ENCODE data around the gene EPHA3.

EPHA3 gene

DNA sequence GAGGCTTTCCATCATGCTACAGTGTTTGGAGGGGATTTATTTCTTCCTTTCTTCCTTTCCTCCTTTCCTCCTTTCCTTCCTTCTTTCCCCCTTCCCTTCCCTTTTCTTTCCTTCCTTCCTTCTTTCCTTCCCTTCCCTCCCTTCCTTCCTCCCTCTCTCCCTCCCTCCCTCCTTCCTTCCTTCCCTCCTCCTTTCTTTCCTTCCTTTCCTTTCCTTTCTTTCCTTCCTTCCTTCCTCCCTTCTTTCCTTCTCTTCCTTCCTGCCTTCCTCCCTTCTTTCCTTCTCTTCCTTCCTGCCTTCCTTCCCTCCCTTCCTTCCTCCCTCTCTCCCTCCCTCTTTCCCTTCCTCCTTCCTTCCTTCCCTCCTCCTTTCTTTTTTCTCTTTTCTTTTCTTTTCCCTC lies 127.2 kb downstream of the EPHA3 start:
- no peak for DNase-seq

DNA sequence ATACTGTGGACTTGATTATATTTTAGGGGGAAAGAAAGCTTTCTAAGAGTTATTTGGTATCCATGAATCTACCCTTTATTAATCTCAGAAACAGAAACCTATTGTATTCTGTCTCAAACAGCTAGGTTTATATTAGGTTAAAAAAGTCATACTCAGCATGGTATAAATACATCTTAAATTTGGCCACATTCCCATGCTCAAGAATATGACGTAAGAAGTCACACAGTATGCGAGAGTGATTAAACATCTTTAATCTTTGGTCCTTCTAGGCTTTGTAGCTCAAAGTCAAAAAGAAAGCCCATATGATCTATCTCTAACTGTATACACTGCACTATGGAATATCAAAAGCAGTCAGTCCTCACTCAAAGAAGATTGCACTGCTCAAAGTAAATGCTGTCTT lies 131.4 kb downstream of the EPHA3 start:
- no peak for DNase-seq

DNA sequence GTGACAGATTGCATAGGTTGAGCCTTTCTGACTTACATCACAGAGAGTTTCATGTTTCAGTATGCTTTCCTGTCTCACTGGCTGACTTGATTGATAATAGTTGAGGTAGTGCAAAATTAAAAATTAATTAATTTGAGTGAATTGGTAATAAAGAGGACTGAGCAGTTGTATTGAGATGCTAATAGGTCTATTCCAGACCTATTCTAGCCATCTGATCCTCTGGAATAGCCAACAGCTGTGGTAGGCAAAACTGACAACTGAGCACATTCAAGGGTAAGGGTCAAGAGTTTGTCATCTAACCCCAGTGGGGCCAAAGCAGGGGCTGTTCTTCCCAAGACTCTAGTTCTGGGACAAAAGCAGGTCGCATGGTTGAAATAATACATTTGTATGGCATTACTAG lies 132.4 kb downstream of the EPHA3 start:
- DNase-seq, result no peak

DNA sequence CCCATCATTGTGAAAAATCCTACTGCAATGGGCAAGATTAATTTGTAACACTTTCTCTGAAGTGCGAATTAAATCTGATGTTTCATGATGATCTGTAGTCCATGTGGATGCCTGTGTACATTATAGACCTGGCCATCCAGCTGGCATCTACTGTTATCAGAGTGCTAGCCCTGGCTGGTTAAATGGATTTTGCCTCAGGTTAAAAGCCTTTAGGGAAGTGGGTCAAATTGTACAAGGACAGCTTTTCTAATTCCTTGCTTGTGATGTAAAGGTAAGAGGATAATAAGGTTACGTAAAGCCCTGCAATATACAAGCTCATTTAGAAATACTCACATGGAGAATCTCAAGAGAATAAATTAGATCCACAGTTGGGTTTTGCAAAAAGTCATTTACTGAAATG lies 138.2 kb downstream of the EPHA3 start:
- DNase-seq, result no peak

DNA sequence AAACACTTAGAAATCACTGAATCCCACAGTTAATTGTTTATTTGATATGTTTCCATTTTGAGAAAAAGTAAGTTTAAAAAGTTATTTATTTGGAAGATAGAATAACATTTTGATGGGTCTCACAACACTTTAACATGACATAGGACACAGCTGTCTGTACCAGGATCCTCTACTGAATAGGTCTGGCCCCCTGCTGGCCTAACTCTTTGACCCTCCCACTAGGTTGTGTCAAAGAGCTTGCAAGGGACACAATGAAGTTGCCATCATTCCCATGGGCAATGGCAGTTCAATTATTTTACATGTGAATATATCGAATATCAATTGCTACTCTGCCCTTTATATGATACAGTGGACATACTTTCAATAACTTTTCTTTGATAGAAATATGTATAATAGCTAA lies 138.9 kb downstream of the EPHA3 start:
- no peak for DNase-seq

DNA sequence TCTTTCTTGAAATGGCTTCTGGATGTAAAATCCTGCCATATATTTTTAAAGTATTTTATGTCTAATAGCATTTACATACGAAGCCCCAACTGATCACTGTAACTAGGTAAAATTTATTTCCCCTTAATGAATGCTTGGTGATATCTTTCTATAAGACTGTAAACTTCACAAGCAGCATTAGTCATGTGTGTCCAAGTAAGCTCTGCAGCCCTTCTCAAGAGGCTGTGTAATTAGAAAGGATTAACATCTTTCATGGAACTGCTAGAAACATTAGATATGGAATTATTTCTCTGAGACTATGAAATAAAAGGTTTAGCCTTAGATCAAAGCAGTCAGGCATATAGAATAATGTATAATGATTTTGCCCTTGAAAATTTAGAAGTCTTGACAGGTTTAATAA lies 143.3 kb downstream of the EPHA3 start:
- no peak for DNase-seq

DNA sequence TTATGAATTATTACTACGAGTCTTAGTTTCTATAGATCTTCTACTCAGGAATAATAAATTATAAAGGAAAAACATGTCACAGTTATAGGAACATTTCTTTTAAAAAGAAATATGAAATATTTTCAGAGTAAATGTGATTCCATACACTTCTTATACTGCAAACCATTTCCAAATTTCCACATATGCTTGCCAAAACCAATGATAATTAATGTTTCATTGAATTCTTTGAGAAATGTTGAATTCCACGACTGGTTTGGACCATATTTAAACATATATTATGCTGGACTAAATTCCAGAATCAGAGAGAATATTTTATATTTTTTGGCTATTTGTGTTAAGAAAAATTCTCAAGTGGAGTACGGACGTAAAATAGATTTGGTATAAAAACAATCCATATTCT lies 144.6 kb downstream of the EPHA3 start:
- DNase-seq, result no peak

DNA sequence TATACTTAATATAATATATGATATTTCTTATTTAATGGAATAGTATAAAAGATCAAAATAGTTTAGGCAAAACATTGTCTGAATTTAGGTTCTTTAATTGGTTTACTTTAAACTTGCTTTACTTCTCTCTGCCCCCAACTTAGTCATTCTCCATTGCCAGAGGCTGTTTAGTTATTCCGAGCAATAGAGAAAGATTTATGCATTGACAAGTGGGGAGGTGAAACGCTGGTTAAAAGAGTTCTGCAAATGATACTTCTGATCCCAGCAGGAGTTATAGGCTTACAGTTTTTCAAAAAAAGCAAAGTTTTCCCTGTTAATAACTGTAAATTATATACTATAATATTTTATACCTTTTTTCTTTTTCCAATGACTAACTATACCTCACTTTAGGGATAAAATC lies 145.4 kb downstream of the EPHA3 start:
- no peak for DNase-seq

DNA sequence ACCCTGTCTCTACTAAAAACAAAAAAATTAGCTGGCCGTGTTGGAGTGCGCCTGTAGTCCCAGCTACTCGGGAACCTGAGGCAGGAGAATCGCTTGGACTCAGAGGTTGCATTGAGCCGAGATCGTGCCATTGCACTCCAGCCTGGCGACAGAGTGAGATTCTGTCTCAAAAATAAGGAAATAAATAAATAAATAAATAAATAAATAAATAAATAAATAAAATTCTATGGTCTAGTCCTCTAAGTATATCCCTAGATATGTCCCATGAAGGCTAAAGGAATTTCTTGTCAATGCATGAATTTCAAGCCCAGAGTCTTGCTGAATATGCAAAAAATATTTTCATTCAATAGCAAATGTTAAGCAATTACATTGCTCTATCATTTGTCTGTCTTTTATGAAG lies 149.0 kb downstream of the EPHA3 start:
- DNase-seq, result no peak

DNA sequence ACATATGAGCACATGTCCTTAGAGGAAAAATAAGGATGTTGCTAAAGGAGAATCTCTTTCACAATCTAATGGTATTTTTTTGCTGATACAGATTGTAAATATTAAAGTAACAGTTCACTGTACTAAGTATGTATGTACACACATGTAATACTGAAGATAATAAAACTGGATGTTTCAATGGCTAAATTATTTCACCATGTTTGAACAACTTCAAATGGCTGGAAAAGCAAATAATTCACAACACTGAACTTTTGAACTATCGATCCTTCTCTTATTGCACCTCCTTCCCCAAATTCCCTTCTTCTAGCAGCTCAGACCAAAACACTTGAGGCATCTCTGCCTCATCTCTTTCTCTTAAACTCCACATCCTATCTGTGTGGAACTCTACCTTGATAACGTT lies 149.5 kb downstream of the EPHA3 start:
- no peak for DNase-seq

DNA sequence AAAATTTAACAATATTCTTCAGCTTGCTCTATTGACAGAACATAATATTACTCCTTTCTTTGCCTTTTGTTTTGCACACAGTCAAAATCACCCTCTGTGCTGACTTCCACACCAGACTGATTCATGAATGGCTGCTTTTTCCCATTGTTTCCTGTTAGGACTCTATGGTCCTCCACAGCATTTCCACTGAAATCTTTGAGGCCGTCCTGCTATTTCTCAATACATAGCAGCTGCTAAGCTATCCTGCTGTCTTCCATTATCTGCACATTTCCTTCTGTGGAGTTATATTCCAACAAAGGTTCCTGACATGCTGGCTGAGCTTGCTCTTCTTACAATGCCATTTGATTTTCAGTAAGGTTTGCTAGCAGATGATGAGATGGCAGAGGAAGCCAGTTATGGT lies 153.3 kb downstream of the EPHA3 start:
- no peak for DNase-seq

DNA sequence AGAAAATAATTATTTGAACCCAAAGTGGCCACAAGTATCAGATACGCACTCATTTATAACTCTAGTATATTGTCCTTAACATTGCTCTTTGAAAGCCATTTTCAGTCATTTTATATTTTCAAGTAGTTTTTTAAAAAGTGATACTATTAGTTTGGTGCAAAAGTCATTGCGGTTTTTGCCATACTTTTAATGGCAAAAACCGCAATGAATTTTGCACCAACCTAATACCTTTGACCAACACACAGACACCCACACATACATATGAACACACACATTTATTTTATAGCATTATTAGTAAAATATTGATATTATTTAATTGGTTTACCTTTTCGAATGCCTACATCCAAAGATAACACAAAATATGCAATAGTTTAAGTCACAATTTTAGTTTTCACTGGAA lies 154.3 kb downstream of the EPHA3 start:
- DNase-seq, result no peak

DNA sequence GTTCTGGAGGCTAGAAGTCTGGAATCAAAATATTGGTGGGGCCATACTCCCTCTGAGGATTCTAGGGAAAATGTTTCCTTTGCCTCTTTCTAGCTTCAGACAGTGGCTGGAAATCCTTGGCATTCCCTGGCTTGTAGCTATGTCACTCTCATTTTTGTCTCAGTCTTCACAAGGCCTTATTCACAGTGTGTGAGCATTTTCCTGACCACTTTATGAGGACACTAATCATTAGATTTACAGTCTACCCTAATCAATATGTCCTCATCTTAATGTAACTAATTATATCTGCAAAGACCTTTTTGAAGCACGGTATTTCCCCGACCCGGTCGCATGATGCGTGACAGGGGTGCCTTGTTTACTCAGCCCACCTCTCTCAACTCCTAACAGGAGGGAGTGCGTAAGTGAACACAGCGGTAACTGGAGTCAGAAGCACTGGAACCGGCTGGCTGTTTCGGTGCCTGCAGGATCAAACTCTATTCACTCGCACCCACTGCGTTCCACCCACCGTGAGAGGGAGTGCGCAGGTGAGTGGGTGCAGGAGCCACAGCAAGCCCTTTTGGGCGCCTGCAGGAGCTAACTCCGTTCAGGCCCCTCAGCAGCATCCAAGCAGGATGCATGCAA lies 155.0 kb downstream of the EPHA3 start:
- DNase-seq, result no peak

DNA sequence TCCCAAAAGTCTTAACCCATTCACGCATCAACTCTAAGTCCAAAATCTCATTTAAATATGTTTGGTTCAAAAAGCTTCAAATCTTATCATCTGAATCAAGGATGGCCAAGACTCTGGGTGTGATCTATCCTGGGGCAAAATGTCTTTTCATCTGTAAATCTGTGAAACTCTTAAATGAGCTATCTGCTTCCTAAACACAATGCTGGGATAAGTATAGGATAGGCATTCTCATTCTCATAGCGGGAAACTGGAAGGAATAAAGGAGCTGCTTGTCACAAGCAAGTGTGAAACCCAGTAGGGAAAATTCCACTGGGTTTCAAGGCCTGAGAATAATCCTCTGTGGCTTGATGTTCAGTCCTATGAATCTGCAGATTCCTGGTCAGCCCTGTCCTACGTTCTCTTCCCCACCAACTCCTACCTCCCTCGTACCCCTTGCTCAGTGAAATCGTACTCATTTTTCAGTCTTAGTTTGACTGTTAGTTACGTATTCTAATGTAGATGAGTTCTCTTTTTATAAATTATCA lies 156.7 kb downstream of the EPHA3 start:
- DNase-seq, result no peak

DNA sequence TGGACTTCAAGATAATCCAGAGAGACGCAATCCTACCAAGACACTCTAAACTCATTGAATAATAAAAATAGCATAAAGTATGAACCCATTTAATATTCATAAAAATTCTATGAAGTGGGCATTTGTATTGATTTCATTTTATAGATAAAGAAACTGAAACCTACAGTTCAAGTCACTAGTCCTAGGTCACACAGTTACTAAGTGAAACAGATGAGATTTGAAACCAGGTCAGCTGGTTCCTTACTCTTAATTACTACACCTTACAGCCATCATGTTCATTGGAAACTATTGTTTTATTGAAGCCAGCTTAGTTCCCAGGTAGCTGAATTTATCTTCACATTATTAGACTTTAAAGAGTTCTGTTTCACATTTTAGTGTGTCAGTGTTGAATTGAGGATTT lies 158.7 kb downstream of the EPHA3 start:
- no peak for DNase-seq

DNA sequence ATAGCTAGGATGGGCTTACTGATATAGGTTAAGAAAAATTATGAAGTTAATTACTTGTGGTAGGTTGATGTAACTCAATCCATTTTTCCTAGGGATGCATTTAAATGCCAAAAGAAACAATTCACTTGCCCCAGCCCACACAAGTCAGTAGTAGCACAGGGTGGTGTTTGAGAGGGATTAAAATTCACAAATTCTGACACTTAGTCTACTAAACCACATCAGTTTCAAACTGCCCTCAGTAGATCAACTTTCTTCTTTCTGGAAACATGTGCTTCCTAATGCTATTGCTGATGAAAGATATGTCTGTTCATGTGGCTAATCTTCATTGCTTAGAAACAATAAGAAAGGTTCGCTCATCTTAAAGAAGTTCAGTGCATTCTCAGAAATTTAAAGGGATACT lies 160.6 kb downstream of the EPHA3 start:
- DNase-seq, result no peak

DNA sequence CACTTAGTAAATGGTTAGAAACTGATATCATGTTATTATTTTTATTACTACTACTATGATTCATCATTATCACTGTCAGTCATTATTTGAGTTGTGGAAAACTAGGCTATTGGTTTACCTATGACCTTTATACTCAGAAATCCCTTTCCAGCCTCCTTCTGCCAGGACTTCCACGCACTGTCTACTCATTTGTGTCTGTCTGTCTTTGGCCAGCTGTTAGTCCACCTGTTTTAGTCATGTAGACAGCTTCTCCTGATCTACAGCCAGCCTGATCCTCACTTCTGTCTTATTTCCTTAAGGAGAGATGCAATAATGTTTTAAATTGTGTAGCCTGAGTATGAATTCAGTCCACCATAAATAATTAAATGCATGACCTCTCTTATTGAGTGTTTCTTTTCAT lies 162.8 kb downstream of the EPHA3 start:
- no peak for DNase-seq

DNA sequence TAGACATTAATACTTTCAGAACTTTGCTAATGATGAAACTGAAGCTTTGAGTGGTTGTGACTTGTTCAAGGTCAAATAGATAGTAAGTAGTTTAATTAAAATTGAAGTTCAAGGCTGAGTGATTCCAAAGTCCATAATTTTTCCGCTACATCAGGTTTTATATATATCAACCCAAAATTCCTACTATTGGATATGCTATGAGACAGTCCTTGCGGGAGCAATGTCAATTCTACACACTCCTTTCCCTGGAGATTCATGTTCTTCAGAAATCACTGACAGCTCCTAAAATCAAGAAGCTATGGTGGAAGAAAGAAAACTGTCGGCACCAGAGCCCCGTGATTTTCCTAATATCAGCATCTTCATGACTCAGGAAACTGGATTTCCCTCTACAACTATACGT lies 167.6 kb downstream of the EPHA3 start:
- DNase-seq, result no peak

DNA sequence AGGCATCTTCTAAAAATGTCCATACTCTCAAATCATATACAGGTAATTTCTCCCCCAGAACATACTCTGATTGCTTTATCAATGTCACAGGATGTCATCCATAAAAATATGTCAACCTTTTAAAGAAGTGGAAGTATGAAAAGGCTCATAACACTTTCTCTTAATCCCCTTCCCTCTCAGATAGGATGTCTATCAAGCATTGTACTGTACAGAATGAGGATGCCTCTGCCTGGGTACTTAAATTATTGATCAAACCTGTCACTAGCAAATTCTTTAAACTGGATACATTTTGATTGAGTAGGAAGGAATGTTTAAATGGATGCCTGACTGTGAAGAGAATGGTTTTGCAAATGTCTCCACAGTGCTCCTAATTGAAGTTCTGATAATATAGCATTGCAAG lies 168.7 kb downstream of the EPHA3 start:
- no peak for DNase-seq

DNA sequence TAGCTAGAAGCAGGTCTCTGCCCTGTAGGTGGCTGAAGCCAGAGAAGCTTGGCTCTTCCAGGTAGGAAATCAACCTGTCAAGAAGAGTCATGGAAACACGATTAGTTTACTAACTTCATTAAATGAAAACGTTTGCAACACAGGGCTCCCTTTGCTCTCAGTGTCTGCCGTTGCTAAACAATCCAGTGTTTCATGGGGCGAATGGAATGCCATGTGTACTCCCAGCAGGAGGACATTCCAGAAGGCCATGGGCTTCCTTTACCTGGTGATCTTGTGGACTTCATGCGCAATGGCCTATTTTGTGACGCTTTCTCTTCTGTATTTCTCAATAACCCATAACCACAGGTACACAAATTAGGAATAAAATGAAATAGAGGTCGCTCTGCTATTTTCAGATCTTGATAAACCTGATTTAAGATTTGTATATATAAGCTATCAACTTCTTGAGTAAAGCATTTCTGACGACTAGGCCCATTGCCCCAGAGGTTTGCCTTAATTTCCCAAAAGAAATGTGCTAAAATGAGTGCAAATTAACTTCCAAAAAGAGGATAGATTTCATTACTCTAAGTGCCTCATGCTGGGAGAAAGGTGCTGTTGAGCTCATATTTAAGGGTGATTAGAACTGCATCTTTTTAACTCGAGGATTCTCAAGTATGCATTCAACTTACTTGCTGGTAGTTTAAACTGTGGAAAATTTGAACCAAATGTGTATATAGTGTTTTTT lies 171.0 kb downstream of the EPHA3 start:
- no peak for DNase-seq

DNA sequence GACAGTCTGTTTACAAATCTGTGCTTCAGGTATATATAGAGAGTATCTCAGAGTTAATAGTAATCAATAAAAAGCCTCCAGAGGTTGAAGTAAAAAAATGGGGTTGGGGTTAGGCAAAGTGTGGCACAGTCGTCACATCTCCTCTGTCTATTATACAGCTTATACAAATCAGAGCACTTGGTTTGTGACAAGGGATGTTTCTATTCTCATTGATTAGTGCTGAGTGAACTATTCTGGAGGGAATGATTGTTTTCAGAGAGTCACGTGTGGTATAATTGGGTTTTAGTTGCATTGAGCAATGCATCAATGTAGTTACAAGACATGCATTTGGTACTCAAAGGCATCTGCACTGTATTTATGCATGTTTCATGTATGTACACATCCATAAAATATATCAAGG lies 172.9 kb downstream of the EPHA3 start:
- no peak for DNase-seq

DNA sequence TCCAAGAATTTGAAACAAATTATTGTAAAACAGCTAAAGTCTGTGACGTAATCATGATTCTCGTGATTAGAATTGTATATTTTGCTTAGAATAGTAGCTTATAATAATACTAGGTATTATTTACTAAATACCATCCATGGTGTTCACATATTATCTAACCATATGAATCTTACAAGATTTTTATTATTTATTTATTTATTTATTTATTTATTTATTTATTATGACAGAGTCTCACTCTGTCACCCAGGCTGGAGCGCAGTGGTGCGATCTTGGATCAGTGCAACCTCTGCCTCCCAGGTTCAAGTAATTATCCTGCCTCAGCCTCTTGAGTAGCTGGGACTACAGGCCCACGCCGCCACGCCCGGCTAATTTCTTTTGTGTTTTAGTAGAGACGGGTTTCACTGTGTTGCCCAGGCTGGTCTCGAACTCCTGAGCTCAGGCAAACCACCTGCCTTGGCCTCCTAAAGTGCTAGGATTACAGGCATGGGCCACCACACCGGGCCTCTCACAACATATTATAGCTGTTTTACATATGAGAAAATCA lies 173.5 kb downstream of the EPHA3 start:
- DNase-seq, result no peak

DNA sequence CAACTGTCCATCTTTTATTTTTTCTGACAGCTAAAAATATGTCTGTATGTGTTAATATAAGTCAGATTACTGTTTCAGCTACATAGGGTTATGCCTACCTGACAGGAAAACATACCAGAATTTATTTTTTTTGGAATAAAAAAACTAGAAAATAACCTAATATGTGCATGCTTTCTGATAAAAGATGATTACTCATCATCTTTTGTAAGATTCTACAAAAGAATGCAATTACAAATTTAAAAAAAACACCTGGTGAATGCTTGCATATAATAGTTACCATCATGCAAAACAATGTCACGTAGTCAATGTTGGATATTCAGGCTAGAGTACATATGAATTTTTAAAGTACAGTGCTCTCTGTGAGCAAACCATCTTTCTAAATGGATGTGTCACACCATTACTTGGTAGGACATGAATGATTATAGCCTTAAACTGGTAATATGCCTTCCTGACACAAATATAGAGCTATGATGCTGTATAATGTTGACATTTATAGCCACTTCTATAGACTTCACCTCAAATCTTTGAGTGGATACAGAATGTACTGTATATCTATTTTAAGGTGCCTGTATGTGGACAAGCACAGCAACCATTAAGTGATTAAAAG lies 180.6 kb downstream of the EPHA3 start:
- DNase-seq, result no peak

All from fibroblast of skin of scalp (primary cell).